BLaER1 (cell line): ENCODE measurements around the gene UBXN7.
"Not testable (repeated sequence)": the region's sequence is repeated elsewhere in the genome, so short reads cannot be mapped to it uniquely, and the experiment has no call there.

Source experiments
- H3K27ac ChIP-seq: shearing (Covaris generic); formaldehyde crosslinking; 2 replicates; pipeline ENCODE4 v1.8.1; 2022
- H3K27me3 ChIP-seq: shearing (Covaris generic); formaldehyde crosslinking; 2 replicates; pipeline ENCODE4 v1.8.1; 2022
- H3K36me3 ChIP-seq: shearing (Covaris generic); formaldehyde crosslinking; 2 replicates; pipeline ENCODE4 v1.8.1; 2022
- H3K4me1 ChIP-seq: shearing (Covaris generic); formaldehyde crosslinking; 2 replicates; pipeline ENCODE4 v1.8.1; 2022
- H3K4me2 ChIP-seq: shearing (Covaris generic); formaldehyde crosslinking; 2 replicates; pipeline ENCODE4 v1.8.1; 2022
- H3K4me3 ChIP-seq: shearing (Covaris generic); formaldehyde crosslinking; 2 replicates; pipeline ENCODE4 v1.8.1; 2022
- H3K9ac ChIP-seq: shearing (Covaris generic); formaldehyde crosslinking; 2 replicates; pipeline ENCODE4 v1.8.1; 2022
- H3K9me3 ChIP-seq: shearing (Covaris generic); formaldehyde crosslinking; 2 replicates; pipeline ENCODE4 v1.8.1; 2022
- H4K20me1 ChIP-seq: shearing (Covaris generic); formaldehyde crosslinking; 2 replicates; pipeline ENCODE4 v1.8.1; 2022
- Cebpa-rat ChIP-seq: shearing (Covaris generic); IDR thresholded peaks from 2 replicates; pipeline ENCODE4 v1.8.1; 2022

Gene UBXN7

GRCh38 chr3:196454935-196455334 is 22.7 kb upstream of the UBXN7 start:
- Histone ChIP-seq H3K9ac (no peak overlapping the region), H3K27me3 (no peaks in the 10 kb centered on the region), H3K27ac (no peak overlapping the region), H3K4me1 (no peaks in the 10 kb centered on the region), H4K20me1 (no peaks in the 10 kb centered on the region), H3K9me3 (no peaks in the 10 kb centered on the region), H3K4me2 (no peak overlapping the region), H3K4me3 (no peak overlapping the region), H3K36me3 (0 out of 2 replicates have a peak, but pooled peaks cover 4% of the 10 kb centered on the region)
- TF ChIP-seq Cebpa-rat, result no peak

DNA sequence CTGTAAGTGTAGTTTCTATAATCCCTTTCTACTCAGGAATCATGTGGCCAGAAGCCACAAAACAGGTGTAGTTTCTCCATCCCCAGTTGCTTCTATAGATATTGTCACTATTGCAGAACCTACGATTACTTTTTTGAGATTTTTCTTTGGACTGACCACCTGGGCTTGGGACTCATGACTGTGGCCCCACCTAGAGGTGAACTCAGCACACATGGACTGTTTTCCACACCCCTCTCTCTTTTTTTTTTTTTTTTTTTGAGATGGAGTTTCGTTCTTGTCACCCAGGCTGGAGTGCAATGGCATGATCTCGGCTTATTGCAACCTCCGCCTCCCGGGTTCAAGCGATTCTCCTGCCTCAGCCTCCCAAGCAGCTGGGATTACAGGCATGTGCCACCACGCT is 13.2 kb upstream of the UBXN7 start:
- H3K9me3 ChIP-seq, H3K27me3 ChIP-seq, H3K9ac ChIP-seq, H4K20me1 ChIP-seq, H3K27ac ChIP-seq, H3K4me3 ChIP-seq: not testable (repeated sequence)
- Histone ChIP-seq H3K36me3 (peaks cover 12% of the 10 kb centered on the region; the same call in 1 of the 2 replicates), H3K4me1 (peaks cover 12% of the 10 kb centered on the region), H3K4me2 (peak overlapping the region; percentile 44; the same call in 1 of the 2 replicates)

DNA sequence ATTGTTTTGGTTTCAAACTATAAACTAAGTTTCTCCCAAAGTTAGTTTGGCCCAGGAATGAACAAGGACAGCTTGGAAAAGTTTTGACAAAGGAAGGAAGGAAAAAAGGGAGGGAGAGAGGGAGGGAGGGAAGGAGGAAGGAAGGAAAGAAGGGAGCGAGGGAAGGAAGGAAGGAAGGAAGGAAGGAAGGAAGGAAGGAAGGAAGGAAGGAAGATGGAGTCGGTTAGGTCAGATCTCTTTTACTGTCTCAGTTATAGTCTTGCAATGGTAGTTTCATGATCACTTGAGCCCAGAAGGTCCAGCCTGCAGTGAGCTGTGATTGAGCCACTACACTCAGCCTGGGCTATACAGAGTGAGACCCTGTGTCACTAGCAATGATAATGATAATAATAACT is 12.3 kb upstream of the UBXN7 start:
- TF ChIP-seq Cebpa-rat, result no peak
- Histone ChIP-seq H4K20me1 (no peaks in the 10 kb centered on the region), H3K4me2 (peak overlapping the region; percentile 44), H3K36me3 (peaks cover 4% of the 10 kb centered on the region; the same call in 1 of the 2 replicates), H3K4me1 (peaks cover 21% of the 10 kb centered on the region), H3K27ac (peak overlapping the region; percentile 41; the same call in 1 of the 2 replicates), H3K9me3 (no peaks in the 10 kb centered on the region; the same call in 1 of the 2 replicates), H3K4me3 (no peak overlapping the region), H3K27me3 (no peaks in the 10 kb centered on the region), H3K9ac (no peak overlapping the region)

DNA sequence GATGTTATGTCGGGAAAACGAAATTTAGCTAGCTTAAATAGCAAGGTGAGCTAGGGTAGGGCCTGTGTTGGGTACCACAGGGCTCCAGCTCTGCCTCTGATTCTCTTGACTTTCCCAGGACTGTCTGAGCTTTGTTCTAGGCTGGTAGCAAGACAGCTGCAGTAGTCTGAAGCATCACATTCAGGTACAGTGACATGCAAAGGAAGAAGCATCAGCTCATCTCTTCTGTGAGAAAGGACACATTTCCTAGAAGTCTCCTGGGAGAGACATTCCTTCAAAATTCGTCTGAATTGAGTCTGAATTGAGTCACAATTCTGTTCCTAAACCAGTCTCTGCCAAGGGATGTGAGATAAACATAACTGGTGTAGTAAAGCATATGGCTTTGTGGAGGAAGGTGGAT is 8.5 kb upstream of the UBXN7 start:
- Histone ChIP-seq H3K27me3 (no peaks in the 10 kb centered on the region), H3K4me2 (no peak overlapping the region), H4K20me1 (no peaks in the 10 kb centered on the region), H3K9ac (no peak overlapping the region), H3K9me3 (no peaks in the 10 kb centered on the region), H3K36me3 (no peaks in the 10 kb centered on the region), H3K27ac (no peak overlapping the region), H3K4me3 (no peak overlapping the region), H3K4me1 (peaks cover 23% of the 10 kb centered on the region)
- TF ChIP-seq Cebpa-rat, result no peak

DNA sequence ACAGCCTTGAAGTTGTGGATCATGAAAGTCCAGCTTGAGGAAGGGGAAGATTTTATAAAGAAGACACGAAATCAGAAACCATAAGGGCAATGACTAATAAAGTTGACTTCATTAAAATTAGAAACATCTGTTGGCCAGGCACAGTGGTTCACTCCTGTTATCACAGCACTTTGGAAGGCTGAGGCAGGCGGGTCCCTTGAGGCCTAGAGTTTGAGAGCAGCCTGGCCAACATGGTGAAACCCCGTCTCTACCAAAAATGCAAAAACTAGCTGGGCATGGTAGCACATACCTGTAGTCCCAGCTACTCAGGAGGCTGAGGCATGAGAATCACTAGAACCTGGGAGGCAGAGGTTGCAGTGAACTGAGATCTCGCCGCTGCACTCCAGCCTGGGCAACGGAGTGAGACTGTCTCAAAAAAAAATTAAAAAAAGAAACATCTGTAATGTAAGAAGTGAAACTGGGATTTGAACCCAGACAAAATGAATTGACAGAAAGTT is 7.9 kb upstream of the UBXN7 start:
- Histone ChIP-seq H3K27me3 (no peaks in the 10 kb centered on the region), H3K4me1 (peaks cover 20% of the 10 kb centered on the region), H3K9me3 (no peaks in the 10 kb centered on the region), H3K4me3 (no peak overlapping the region), H3K4me2 (peak overlapping the region; percentile 30; the same call in 1 of the 2 replicates), H4K20me1 (no peaks in the 10 kb centered on the region), H3K27ac (no peak overlapping the region), H3K36me3 (no peaks in the 10 kb centered on the region), H3K9ac (0 out of 2 replicates have a peak overlapping the region, but pooled peaks have one; percentile 8)
- no peak for TF ChIP-seq Cebpa-rat

- H3K4me3 ChIP-seq, result peak overlapping the region; percentile 99
- no peaks in the 10 kb centered on the region for H3K9me3 ChIP-seq
- peaks cover 27% of the 10 kb centered on the region for H3K4me1 ChIP-seq
- H3K27me3 ChIP-seq, result no peaks in the 10 kb centered on the region
- H3K27ac ChIP-seq, result peak overlapping the region; percentile 91
- H4K20me1 ChIP-seq, result peaks cover 56% of the 10 kb centered on the region
- H3K4me2 ChIP-seq, result peak overlapping the region; percentile 80
- H3K9ac ChIP-seq, result peak overlapping the region; percentile 90
- no peak for TF ChIP-seq Cebpa-rat
- peaks cover 21% of the 10 kb centered on the region for H3K36me3 ChIP-seq
Observed at GRCh38 chr3:196431181-196432136, 768 bp downstream of the UBXN7 start.

- Histone ChIP-seq H3K4me2 (no peak overlapping the region), H3K36me3 (peaks cover 56% of the 10 kb centered on the region), H3K27me3 (no peaks in the 10 kb centered on the region), H3K9ac (no peak overlapping the region), H3K4me1 (peaks cover 26% of the 10 kb centered on the region), H3K9me3 (no peaks in the 10 kb centered on the region), H3K27ac (no peak overlapping the region), H4K20me1 (peaks cover 90% of the 10 kb centered on the region), H3K4me3 (no peak overlapping the region)
- TF ChIP-seq Cebpa-rat, result no peak
Observed at GRCh38 chr3:196428041-196428440, 4.2 kb downstream of the UBXN7 start.

GRCh38 chr3:196424421-196424820 is 7.8 kb downstream of the UBXN7 start:
- not testable (repeated sequence) for H3K27ac ChIP-seq, H3K4me1 ChIP-seq, H3K4me2 ChIP-seq, H3K9ac ChIP-seq, H3K4me3 ChIP-seq, H3K27me3 ChIP-seq
- peaks cover 75% of the 10 kb centered on the region for H3K36me3 ChIP-seq
- peaks cover 100% of the 10 kb centered on the region for H4K20me1 ChIP-seq
- H3K9me3 ChIP-seq, result peaks cover 25% of the 10 kb centered on the region

GRCh38 chr3:196423044-196423781 is 9.0 kb downstream of the UBXN7 start:
- H3K9ac ChIP-seq, result no peak overlapping the region

DNA sequence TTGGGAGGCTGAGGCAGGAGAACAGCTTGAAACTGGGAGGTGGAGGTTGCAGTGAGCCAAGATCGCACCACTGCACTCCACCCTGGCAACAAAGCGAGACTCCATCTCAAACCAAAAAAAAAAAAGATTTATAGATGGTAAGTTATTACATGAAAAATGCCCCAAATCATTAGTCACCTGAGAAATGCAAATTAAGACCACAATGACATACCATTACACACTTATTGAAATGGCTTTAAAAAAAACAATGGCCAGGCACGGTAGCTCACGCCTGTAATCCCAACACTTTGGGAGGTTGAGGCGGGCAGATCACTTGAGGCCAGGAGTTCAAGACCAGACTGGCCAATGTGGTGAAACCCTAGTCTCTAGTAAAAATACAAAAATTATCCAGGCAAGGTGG is 10.6 kb downstream of the UBXN7 start:
- not testable (repeated sequence) for H3K4me1 ChIP-seq, H3K9ac ChIP-seq, H3K27me3 ChIP-seq, H3K4me2 ChIP-seq, H3K27ac ChIP-seq, H3K4me3 ChIP-seq
- H3K9me3 ChIP-seq, result peaks cover 49% of the 10 kb centered on the region
- peaks cover 100% of the 10 kb centered on the region for H4K20me1 ChIP-seq
- peaks cover 83% of the 10 kb centered on the region for H3K36me3 ChIP-seq

More at GRCh38 chr3:196423044-196423781, 9.0 kb downstream of the UBXN7 start:
- Histone ChIP-seq H3K27me3 (no peaks in the 10 kb centered on the region), H3K4me2 (peak overlapping the region; percentile 4; the same call in 1 of the 2 replicates), H3K36me3 (peaks cover 83% of the 10 kb centered on the region), H3K27ac (no peak overlapping the region; the same call in 1 of the 2 replicates), H4K20me1 (peaks cover 100% of the 10 kb centered on the region), H3K4me3 (no peak overlapping the region), H3K9me3 (peaks cover 33% of the 10 kb centered on the region), H3K4me1 (peaks cover 8% of the 10 kb centered on the region)
- TF ChIP-seq Cebpa-rat, result no peak
